Endodermal cell (in vitro differentiated cells): ENCODE data around the gene TOLLIP. TPM values are rescaled to one million over a fixed set of nuclear protein-coding genes. Genes with fewer than 3 reads are reported as not detected.

Source experiments
- DNase-seq: peaks from one replicate; pipeline ENCODE4 v3.0.0-alpha.2; 2017
- H3K27ac ChIP-seq: 2 replicates; pipeline ENCODE4 v1.5.1; 2013; ENCODE audit warnings: mild to moderate bottlenecking, low read depth, low read length, moderate library complexity
- H3K27me3 ChIP-seq: 2 replicates; pipeline ENCODE4 v1.6.1; 2013; ENCODE audit warnings: mild to moderate bottlenecking, low read length, moderate library complexity; ENCODE audit not compliant: insufficient read depth, control insufficient read depth, poor library complexity, severe bottlenecking
- H3K36me3 ChIP-seq: 2 replicates; pipeline ENCODE4 v1.7.0; 2013; ENCODE audit warnings: mild to moderate bottlenecking, low read length, moderate library complexity; ENCODE audit not compliant: control insufficient read depth, insufficient read depth
- H3K4me1 ChIP-seq: one replicate; pipeline ENCODE4 v1.7.0; 2013; ENCODE audit warnings: low read length; ENCODE audit not compliant: control insufficient read depth, insufficient read depth
- H3K4me3 ChIP-seq: 2 replicates; pipeline ENCODE4 v1.5.1; 2013; ENCODE audit warnings: mild to moderate bottlenecking, low read length, moderate library complexity
- H3K9ac ChIP-seq: 2 replicates; pipeline ENCODE4 v1.6.1; 2013; ENCODE audit warnings: mild to moderate bottlenecking, low read length, moderate library complexity; ENCODE audit not compliant: poor library complexity, severe bottlenecking; ENCODE audit errors: extremely low read depth
- H3K9me3 ChIP-seq: 2 replicates; pipeline ENCODE4 v1.6.1; 2013; ENCODE audit warnings: mild to moderate bottlenecking, low read length, moderate library complexity; ENCODE audit not compliant: control insufficient read depth
- H3K27ac Mint-ChIP-seq: 2 replicates; pipeline ENCODE4 v1.8.0; 2020; ENCODE audit warnings: mixed read lengths
- H3K27me3 Mint-ChIP-seq: 2 replicates; pipeline ENCODE4 v1.8.0; 2021; ENCODE audit warnings: mild to moderate bottlenecking, mixed read lengths; ENCODE audit not compliant: insufficient read depth
- H3K36me3 Mint-ChIP-seq: 2 replicates; pipeline ENCODE4 v1.8.0; 2020; ENCODE audit warnings: low read depth, mixed read lengths
- H3K4me1 Mint-ChIP-seq: 2 replicates; pipeline ENCODE4 v1.8.0; 2020; ENCODE audit warnings: mixed read lengths
- H3K4me3 Mint-ChIP-seq: 2 replicates; pipeline ENCODE4 v1.8.0; 2020; ENCODE audit warnings: mild to moderate bottlenecking, moderate library complexity, mixed read lengths
- H3K9me3 Mint-ChIP-seq: 2 replicates; pipeline ENCODE4 v1.8.0; 2020; ENCODE audit warnings: mild to moderate bottlenecking, mixed read lengths
- WGBS, 2 experiments: methylation state at CpG; one replicate each; pipeline versions ENCODE4 v1.1.5 to v1.1.7; 2013; ENCODE audit warnings: missing lambda C conversion rate in 2 of 2, mixed read lengths in 1 of 2; ENCODE audit not compliant: insufficient coverage in 1 of 2, insufficient read length in 1 of 2; 5-methylcytosine and 5-hydroxymethylcytosine counted together
- total RNA-seq, 2 donors: library from RNA; stranded (reverse); fragmentation: NEBNext Ultra II Directional in 1 of 2; extraction: Animal tissue kit (Norgen Biotek cat#: 25700) in 1 of 2; gene quantifications; 2 replicates in 1 of 2; 3 replicates in 1 of 2; pipeline ENCODE4 v1.2.1, GENCODE V29; 2021
- TF ChIP-seq, protein P1 (sequence below): fragments of 200-600 bp; sonication (generic); conservative IDR thresholded peaks from 2 replicates; pipeline ENCODE4 v1.5.0; 2021; ENCODE audit warnings: antibody characterized with exemption, mild to moderate bottlenecking

Gene TOLLIP
- total RNA-seq, 2 donors from 2014 or later, result 34.3 to 37.4 TPM

- no peak for DNase-seq
- WGBS, 2 experiments, result 92 to 94% methylated on average over 8 to 10 of the region's 10 CpGs
- peaks cover 41% of the 10 kb centered on the region for H3K36me3 Mint-ChIP-seq
- Histone ChIP-seq H3K9me3 (no peaks in the 10 kb centered on the region), H3K27me3 (no peaks in the 10 kb centered on the region), H3K36me3 (peaks cover 7% of the 10 kb centered on the region), H3K4me1 (no peaks in the 10 kb centered on the region), H3K27ac (no peak overlapping the region), H3K9ac (no peak overlapping the region), H3K4me3 (no peak overlapping the region)
- no peaks in the 10 kb centered on the region for H3K4me1 Mint-ChIP-seq
- TF ChIP-seq, protein P1, sequence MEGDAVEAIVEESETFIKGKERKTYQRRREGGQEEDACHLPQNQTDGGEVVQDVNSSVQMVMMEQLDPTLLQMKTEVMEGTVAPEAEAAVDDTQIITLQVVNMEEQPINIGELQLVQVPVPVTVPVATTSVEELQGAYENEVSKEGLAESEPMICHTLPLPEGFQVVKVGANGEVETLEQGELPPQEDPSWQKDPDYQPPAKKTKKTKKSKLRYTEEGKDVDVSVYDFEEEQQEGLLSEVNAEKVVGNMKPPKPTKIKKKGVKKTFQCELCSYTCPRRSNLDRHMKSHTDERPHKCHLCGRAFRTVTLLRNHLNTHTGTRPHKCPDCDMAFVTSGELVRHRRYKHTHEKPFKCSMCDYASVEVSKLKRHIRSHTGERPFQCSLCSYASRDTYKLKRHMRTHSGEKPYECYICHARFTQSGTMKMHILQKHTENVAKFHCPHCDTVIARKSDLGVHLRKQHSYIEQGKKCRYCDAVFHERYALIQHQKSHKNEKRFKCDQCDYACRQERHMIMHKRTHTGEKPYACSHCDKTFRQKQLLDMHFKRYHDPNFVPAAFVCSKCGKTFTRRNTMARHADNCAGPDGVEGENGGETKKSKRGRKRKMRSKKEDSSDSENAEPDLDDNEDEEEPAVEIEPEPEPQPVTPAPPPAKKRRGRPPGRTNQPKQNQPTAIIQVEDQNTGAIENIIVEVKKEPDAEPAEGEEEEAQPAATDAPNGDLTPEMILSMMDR, result no peak
- no peak overlapping the region for H3K4me3 Mint-ChIP-seq
- no peaks in the 10 kb centered on the region for H3K9me3 Mint-ChIP-seq
- no peaks in the 10 kb centered on the region for H3K27me3 Mint-ChIP-seq
- no peak overlapping the region for H3K27ac Mint-ChIP-seq
Measured at GRCh38 chr11:1292018-1292643, 17.3 kb downstream of the TOLLIP start.

DNA sequence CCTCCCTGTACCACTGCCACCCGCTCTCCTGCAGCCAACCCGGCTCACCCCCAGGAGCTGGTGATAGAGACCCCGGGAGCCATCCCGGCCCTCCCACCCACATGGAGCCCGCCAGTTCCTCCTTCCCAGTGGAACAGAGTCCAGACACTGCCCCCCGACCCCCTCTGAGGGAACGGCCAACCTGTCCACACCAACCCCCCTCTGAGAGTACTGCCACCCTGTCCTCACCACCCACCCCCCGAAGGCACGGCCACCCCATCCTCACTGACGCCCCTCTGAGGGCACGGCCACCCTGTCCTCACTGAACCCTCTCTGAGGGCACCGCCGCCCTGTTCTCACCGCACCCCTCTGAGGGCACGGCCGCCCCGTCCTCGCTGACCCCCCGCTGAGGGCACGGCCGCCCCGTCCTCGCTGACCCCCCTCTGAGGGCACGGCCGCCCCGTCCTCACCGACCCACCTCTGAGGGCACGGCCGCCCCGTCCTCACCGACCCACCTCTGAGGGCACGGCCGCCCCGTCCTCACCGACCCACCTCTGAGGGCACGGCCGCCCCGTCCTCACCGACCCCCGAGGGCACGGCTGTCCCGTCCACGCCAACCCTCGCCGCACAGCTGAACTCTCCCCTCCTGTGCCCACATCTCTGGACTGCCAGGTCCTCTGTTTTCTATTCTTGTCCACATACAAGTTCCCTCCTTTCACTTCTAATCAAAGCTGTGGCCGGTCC lies 18.0 kb downstream of the TOLLIP start:
- H3K4me1 Mint-ChIP-seq, result no peaks in the 10 kb centered on the region
- peaks cover 13% of the 10 kb centered on the region for H3K36me3 ChIP-seq
- H3K27me3 ChIP-seq, result no peaks in the 10 kb centered on the region
- no peaks in the 10 kb centered on the region for H3K4me1 ChIP-seq
- H3K27me3 Mint-ChIP-seq, result no peaks in the 10 kb centered on the region
- DNase-seq, result no peak
- H3K4me3 ChIP-seq, result no peak overlapping the region
- TF ChIP-seq, protein P1, result no peak
- no peak overlapping the region for H3K27ac Mint-ChIP-seq
- H3K4me3 Mint-ChIP-seq, result no peak overlapping the region
- H3K9me3 ChIP-seq, result no peaks in the 10 kb centered on the region
- no peaks in the 10 kb centered on the region for H3K9me3 Mint-ChIP-seq
- H3K36me3 Mint-ChIP-seq, result peaks cover 48% of the 10 kb centered on the region
- H3K9ac ChIP-seq, result no peak overlapping the region
- WGBS, 2 experiments, result 95 to 97% methylated on average over 4 to 45 of the region's 46 CpGs
- no peak overlapping the region for H3K27ac ChIP-seq

DNA sequence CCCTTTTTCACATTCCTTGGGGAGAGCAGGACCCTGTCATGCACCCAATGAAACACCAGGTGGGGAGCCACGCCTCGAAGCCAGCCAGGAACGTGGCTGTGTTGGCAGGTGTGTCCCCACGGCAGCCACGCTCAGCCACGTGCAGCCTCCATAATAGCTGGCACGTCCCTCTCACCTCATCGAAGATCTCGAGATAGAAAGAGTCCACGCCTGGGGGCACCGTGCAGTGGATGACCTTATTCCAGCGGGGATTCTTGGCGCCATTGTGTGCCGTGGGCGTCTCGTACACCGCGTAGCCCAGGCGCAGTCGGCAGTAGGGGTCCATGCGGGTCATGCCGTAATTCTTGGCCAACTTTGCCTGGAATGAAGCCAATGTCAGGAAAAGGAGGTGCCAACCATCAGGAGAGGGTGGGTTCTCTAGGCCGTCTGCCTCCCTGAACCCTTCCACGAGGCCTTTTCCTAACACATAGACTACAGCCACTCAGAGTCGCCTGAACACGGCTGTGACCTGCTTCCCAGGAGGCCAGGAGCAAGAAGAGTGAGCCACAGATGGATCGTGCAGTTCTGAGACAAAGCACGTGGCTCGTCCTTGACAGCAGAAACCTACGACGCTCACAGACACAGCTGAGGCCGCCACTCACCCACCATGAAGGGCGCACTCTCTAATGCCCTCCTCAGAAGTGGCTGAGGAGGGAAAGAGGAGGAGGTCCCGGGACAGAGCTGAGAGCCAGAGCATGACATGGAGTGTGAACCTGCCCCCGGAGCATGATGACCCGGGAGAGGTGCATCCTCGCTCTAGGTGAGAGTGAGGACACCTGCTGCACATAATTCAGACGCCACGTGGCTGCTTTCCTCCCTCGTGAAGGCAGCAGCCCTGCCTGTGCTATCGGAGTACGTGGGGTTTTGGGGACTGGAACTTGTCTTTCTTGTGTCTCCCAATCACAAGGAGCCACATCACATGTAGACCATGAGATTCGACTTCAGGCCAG lies 19.1 kb downstream of the TOLLIP start:
- H3K27me3 Mint-ChIP-seq, result no peaks in the 10 kb centered on the region
- no peak overlapping the region for H3K4me3 Mint-ChIP-seq
- Histone ChIP-seq H3K9me3 (no peaks in the 10 kb centered on the region), H3K9ac (no peak overlapping the region), H3K4me1 (no peaks in the 10 kb centered on the region), H3K36me3 (peaks cover 13% of the 10 kb centered on the region), H3K4me3 (no peak overlapping the region), H3K27ac (no peak overlapping the region), H3K27me3 (no peaks in the 10 kb centered on the region)
- H3K36me3 Mint-ChIP-seq, result peaks cover 54% of the 10 kb centered on the region
- H3K9me3 Mint-ChIP-seq, result no peaks in the 10 kb centered on the region
- WGBS, 2 experiments, result 95 to 96% methylated on average over 39 to 43 of the region's 43 CpGs
- H3K27ac Mint-ChIP-seq, result no peak overlapping the region
- DNase-seq, result no peak
- TF ChIP-seq, protein P1, result no peak
- no peaks in the 10 kb centered on the region for H3K4me1 Mint-ChIP-seq
